ENCODE data around the gene TOMM7. TPM values are rescaled to one million over a fixed set of nuclear protein-coding genes. Genes with fewer than 3 reads are reported as not detected.
"Not testable (repeated sequence)": the region's sequence is repeated elsewhere in the genome, so short reads cannot be mapped to it uniquely, and the experiment has no call there.

Gene TOMM7
- total RNA-seq, 4 donors from 2014 or later: 73.2 to 217 (median 126) TPM

DNA sequence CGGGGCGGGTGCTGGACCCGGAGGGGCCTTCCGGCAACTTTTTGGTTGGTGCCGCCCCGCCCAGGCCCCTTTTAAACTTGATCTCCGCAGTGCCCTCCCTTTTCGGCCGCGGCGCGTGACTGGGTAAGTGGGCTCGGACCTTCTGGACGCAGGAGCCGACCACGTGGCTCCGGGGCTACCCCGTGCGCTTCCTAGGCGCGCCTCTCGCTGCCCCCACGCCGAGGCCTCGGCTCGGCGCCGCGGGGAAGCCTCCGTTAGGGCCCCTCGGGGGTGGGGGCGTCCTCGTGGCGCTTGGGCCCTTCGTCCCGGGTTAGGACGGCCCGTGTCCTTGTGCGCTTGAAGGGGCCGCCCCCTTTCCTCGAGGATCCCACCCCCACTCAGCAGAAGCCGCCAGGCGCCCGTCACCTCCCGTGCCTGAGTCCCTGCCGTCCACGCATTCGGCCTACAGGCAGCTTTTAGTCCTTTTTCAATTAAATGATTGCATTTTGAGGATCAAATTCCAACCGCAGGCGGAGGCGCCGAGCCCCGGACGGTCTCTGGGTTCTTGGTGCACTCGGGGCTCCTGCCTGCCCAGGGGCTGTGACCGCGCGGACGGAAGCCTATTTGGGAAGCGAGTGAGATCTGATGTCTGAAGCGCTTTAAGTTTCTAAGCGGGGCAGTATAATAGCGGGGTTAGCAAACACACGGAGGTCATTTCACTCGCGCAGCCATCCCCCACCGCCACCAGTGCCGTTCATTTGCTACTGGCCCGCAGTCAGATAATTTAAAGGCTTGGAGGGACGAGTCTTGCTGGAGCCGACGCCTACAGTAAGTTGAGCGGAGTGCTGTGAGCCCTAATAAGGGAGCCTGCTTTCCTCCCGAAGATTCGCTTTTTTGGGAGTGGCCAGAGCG lies 31.8 kb upstream of the TOMM7 start:
- intact Hi-C loops (cut with DNase I): loop anchor here (10.0 kb wide), 1 partner anchor 160 kb away; the partner anchor contains the start of gene HYCC1
- DNase-seq: peak; percentile 16
- Histone ChIP-seq H3K9me3 (no peaks in the 10 kb centered on the region), H3K4me3 (peak overlapping the region; percentile 65 to 92 (median 70)), H3K27ac (peak overlapping the region; percentile 87 to 97 (median 92)), H3K36me3 (peaks cover 0 to 18% (median 0%) of the 10 kb centered on the region in 3 donors), H3K27me3 (no peaks in the 10 kb centered on the region), H3K4me1 (peaks cover 22 to 57% (median 35%) of the 10 kb centered on the region in 3 donors)
- TF ChIP-seq, protein P1, sequence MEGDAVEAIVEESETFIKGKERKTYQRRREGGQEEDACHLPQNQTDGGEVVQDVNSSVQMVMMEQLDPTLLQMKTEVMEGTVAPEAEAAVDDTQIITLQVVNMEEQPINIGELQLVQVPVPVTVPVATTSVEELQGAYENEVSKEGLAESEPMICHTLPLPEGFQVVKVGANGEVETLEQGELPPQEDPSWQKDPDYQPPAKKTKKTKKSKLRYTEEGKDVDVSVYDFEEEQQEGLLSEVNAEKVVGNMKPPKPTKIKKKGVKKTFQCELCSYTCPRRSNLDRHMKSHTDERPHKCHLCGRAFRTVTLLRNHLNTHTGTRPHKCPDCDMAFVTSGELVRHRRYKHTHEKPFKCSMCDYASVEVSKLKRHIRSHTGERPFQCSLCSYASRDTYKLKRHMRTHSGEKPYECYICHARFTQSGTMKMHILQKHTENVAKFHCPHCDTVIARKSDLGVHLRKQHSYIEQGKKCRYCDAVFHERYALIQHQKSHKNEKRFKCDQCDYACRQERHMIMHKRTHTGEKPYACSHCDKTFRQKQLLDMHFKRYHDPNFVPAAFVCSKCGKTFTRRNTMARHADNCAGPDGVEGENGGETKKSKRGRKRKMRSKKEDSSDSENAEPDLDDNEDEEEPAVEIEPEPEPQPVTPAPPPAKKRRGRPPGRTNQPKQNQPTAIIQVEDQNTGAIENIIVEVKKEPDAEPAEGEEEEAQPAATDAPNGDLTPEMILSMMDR (IDR thresholded peaks at IDR 0.05): peak in 4 of 6 experiments; percentile 43 to 56 (median 55)
- TF ChIP-seq POLR2A (IDR thresholded peaks at IDR 0.05): peak in 2 of 4 donors; percentile 75 to 76
- WGBS, 2 donors: 2 to 3% methylated on average over 12 to 18 of the region's 76 CpGs

DNA sequence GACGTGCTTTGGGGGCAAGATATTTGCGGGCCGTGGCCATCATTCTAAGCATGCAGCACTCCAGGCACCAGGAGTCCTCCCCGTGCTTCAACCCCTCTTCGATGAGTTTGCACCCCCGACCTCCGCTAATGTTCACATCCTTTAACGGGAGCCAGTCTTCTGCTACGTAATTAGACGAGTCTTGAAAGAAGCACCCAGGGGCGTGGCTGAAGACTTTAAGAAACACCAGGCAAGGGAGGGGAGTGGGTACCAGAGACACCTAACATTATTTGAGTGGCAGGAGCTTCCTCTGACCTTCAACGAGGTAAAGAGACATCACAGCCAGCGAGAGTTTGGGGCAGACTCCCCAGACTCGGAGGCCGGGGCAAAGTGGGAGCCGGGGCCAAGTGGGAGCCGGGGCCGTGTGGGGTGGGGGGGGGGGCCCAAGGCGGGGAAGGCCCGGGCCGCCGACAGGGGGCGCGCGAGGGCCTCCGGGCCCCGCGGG lies 31.1 kb upstream of the TOMM7 start:
- 38 to 51% methylated on average over 5 to 10 of the region's 28 CpGs for WGBS, 2 donors
- TF ChIP-seq, protein P1 (IDR thresholded peaks at IDR 0.05): peak in 2 of 6 experiments; percentile 80 to 91
- TF ChIP-seq POLR2A (IDR thresholded peaks at IDR 0.05): no peak
- no peak for DNase-seq
- H3K27ac ChIP-seq: peak overlapping the region; percentile 87 to 97 (median 92)
- no peaks in the 10 kb centered on the region for H3K9me3 ChIP-seq
- H3K36me3 ChIP-seq: peaks cover 0 to 18% (median 0%) of the 10 kb centered on the region in 3 donors
- peak overlapping the region; percentile 65 to 92 (median 70) for H3K4me3 ChIP-seq
- peaks cover 15 to 50% (median 28%) of the 10 kb centered on the region in 3 donors for H3K4me1 ChIP-seq
- no peaks in the 10 kb centered on the region for H3K27me3 ChIP-seq
- intact Hi-C loops (cut with DNase I): loop anchor here (10.0 kb wide), 1 partner anchor 161 kb away; the partner anchor contains the start of gene HYCC1

GRCh38 chr7:22853138-22853537 lies 30.5 kb upstream of the TOMM7 start:
- Histone ChIP-seq H3K27ac (peak overlapping the region in 3 of 4 donors; percentile 87 to 97 (median 90)), H3K27me3 (no peaks in the 10 kb centered on the region), H3K4me3 (peak overlapping the region in 1 of 4 donors; percentile 92), H3K4me1 (peaks cover 11 to 44% (median 22%) of the 10 kb centered on the region in 3 donors), H3K9me3 (no peaks in the 10 kb centered on the region), H3K36me3 (peaks cover 0 to 15% (median 0%) of the 10 kb centered on the region in 3 donors)
- intact Hi-C loops (cut with DNase I): loop anchor here (10.0 kb wide), 1 partner anchor 162 kb away; the partner anchor contains the start of gene HYCC1
- TF ChIP-seq, protein P1 (IDR thresholded peaks at IDR 0.05): no peak
- TF ChIP-seq POLR2A (IDR thresholded peaks at IDR 0.05): no peak
- DNase-seq: no peak
- 88% methylated on average over 9 of the region's 10 CpGs for WGBS, 2 donors

DNA sequence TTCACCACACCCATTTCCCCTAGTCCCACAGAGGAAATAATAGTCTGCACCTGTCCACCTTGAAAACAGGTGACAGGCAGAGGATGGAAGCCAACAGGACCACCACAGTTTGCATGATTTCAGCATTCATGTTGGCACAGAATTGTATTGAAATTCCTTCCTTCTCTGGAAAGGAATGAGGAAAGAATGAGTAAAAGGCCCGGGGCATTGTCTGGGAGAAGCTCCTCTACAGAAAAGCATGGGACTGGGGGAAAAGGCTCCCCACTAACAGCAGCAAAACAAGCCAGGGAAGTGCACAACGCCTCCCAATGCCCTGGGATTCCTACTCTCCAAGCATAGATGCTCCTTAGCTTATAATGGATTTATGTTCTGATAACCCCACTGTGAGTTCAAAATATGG lies 28.5 kb upstream of the TOMM7 start:
- Histone ChIP-seq H3K36me3 (no peaks in the 10 kb centered on the region), H3K27me3 (no peaks in the 10 kb centered on the region), H3K4me1 (peaks cover 9 to 26% (median 11%) of the 10 kb centered on the region in 3 donors), H3K4me3 (no peak overlapping the region), H3K9me3 (no peaks in the 10 kb centered on the region), H3K27ac (no peak overlapping the region)
- TF ChIP-seq POLR2A (IDR thresholded peaks at IDR 0.05): no peak
- TF ChIP-seq, protein P1 (IDR thresholded peaks at IDR 0.05): no peak
- DNase-seq: no peak
- intact Hi-C loops (cut with DNase I): loop anchor here (10.0 kb wide), 1 partner anchor 164 kb away; the partner anchor contains the start of gene HYCC1
- WGBS, 2 donors: 45 to 52% methylated on average over 2 of the region's 2 CpGs

- H3K9me3 ChIP-seq, H3K36me3 ChIP-seq, H3K27ac ChIP-seq, H3K27me3 ChIP-seq, H3K4me3 ChIP-seq, DNase-seq: not testable (repeated sequence)
- H3K4me1 ChIP-seq: peaks cover 3 to 18% (median 3%) of the 10 kb centered on the region in 3 donors
- intact Hi-C loops (cut with DNase I): loop anchor here (10.0 kb wide), 1 partner anchor 164 kb away; the partner anchor contains the start of gene HYCC1
- 80 to 100% methylated on average over 1 of the region's 1 CpG for WGBS, 2 donors
Observed at GRCh38 chr7:22850394-22850793, 27.7 kb upstream of the TOMM7 start.
